ENCODE data around the gene FAM83C. TPM values are rescaled to one million over a fixed set of nuclear protein-coding genes. Genes with fewer than 3 reads are reported as not detected.

Gene FAM83C
- total and polyA plus RNA-seq, 10 of the 15 experiments (the other 5 are each of a cell fraction or from before 2014, with no cell fraction given) = not detected

DNA sequence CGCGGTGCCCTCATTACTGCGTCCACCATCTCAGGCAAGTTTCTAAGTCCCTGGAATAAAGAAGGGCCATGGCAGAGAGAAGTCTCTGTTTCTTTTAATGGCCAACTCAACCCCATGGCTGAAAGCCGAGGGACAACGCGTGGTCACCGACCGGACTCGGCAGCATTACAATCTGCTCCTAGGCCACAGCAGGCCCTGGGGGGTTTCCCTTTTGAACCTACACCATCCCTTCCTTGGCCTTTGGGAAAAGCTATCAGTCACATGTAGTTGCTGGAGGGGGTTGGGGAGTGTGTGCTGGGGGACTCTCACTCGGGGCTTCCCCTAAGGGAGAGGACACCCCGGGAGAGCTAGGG, 11.1 kb upstream of the FAM83C start (continued):
- TF ChIP-seq, protein P1, sequence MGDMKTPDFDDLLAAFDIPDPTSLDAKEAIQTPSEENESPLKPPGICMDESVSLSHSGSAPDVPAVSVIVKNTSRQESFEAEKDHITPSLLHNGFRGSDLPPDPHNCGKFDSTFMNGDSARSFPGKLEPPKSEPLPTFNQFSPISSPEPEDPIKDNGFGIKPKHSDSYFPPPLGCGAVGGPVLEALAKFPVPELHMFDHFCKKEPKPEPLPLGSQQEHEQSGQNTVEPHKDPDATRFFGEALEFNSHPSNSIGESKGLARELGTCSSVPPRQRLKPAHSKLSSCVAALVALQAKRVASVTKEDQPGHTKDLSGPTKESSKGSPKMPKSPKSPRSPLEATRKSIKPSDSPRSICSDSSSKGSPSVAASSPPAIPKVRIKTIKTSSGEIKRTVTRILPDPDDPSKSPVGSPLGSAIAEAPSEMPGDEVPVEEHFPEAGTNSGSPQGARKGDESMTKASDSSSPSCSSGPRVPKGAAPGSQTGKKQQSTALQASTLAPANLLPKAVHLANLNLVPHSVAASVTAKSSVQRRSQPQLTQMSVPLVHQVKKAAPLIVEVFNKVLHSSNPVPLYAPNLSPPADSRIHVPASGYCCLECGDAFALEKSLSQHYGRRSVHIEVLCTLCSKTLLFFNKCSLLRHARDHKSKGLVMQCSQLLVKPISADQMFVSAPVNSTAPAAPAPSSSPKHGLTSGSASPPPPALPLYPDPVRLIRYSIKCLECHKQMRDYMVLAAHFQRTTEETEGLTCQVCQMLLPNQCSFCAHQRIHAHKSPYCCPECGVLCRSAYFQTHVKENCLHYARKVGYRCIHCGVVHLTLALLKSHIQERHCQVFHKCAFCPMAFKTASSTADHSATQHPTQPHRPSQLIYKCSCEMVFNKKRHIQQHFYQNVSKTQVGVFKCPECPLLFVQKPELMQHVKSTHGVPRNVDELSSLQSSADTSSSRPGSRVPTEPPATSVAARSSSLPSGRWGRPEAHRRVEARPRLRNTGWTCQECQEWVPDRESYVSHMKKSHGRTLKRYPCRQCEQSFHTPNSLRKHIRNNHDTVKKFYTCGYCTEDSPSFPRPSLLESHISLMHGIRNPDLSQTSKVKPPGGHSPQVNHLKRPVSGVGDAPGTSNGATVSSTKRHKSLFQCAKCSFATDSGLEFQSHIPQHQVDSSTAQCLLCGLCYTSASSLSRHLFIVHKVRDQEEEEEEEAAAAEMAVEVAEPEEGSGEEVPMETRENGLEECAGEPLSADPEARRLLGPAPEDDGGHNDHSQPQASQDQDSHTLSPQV (IDR thresholded peaks at IDR 0.05) = no peak
- TF ChIP-seq, protein P2, sequence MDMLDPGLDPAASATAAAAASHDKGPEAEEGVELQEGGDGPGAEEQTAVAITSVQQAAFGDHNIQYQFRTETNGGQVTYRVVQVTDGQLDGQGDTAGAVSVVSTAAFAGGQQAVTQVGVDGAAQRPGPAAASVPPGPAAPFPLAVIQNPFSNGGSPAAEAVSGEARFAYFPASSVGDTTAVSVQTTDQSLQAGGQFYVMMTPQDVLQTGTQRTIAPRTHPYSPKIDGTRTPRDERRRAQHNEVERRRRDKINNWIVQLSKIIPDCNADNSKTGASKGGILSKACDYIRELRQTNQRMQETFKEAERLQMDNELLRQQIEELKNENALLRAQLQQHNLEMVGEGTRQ (IDR thresholded peaks at IDR 0.05; ENCODE audit: borderline replicate concordance, low read depth, low read length) = no peak
- TF ChIP-seq MTA2 (IDR thresholded peaks at IDR 0.05; ENCODE audit: low read depth) (no peak), ZZZ3 (IDR thresholded peaks at IDR 0.05; ENCODE audit: control insufficient read depth, insufficient read length, low read depth) (no peak), FOXM1 (IDR thresholded peaks at IDR 0.05; ENCODE audit: low read depth, low read length) (no peak), POLR2AphosphoS5 (IDR thresholded peaks at IDR 0.05; ENCODE audit: low read length) (no peak), MYC (IDR thresholded peaks at IDR 0.05; ENCODE audit: insufficient read depth, insufficient read length, insufficient replicate concordance, low read length, severe bottlenecking) (no peak), EED (IDR thresholded peaks at IDR 0.05; ENCODE audit: low read depth) (no peak), ETV6 (conservative IDR thresholded peaks at IDR 0.05 in 1 of 2, IDR thresholded peaks at IDR 0.05 in 1 of 2; ENCODE audit: borderline replicate concordance in 1 of 2, low read depth in 1 of 2) (no peak), GATAD2B (conservative IDR thresholded peaks at IDR 0.05; ENCODE audit: low read depth) (no peak), RELA (IDR thresholded peaks at IDR 0.05; ENCODE audit: borderline replicate concordance, partially characterized antibody) (no peak), SMARCA5 (IDR thresholded peaks at IDR 0.05) (no peak)
- TF ChIP-seq, protein P3, sequence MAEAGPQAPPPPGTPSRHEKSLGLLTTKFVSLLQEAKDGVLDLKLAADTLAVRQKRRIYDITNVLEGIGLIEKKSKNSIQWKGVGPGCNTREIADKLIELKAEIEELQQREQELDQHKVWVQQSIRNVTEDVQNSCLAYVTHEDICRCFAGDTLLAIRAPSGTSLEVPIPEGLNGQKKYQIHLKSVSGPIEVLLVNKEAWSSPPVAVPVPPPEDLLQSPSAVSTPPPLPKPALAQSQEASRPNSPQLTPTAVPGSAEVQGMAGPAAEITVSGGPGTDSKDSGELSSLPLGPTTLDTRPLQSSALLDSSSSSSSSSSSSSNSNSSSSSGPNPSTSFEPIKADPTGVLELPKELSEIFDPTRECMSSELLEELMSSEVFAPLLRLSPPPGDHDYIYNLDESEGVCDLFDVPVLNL (IDR thresholded peaks at IDR 0.05; ENCODE audit: low read depth, low read length) = no peak
